Right renal pelvis (tissue), 4 donors: ENCODE measurements around the gene PARD3. TPM values are rescaled to one million over a fixed set of nuclear protein-coding genes. Genes with fewer than 3 reads are reported as not detected.

Experiments used
- DNase-seq, 4 donors: peaks; one replicate each; pipeline ENCODE4 v3.0.0-alpha.2; 2013; ENCODE audit warnings: low read depth in 4 of 4, low spot score in 3 of 4, missing footprints in 1 of 4
- polyA plus RNA-seq, 4 donors: library from polyadenylated mRNA; unstranded; fragments of 120-200 nt; gene quantifications; one replicate each; pipeline ENCODE4 v1.2.1, GENCODE V29; 2013; ENCODE audit not compliant: insufficient read length in 4 of 4

PARD3 gene
- polyA plus RNA-seq, 4 donors: 62.1 to 76.2 (median 71.3) TPM

GRCh38 chr10:34166354-34166753 is 648.7 kb downstream of the PARD3 start:
- DNase-seq: no peak

GRCh38 chr10:34164029-34164428 is 651.1 kb downstream of the PARD3 start:
- DNase-seq: no peak

GRCh38 chr10:34163075-34163905 is 651.8 kb downstream of the PARD3 start:
- DNase-seq: no peak

- DNase-seq: no peak
Observed at GRCh38 chr10:34161777-34162370, 653.2 kb downstream of the PARD3 start.

- no peak for DNase-seq
Observed at GRCh38 chr10:34160595-34160994, 654.5 kb downstream of the PARD3 start.

GRCh38 chr10:34157501-34157900 is 657.6 kb downstream of the PARD3 start:
- no peak for DNase-seq

- DNase-seq: no peak
Observed at GRCh38 chr10:34156781-34157425, 658.2 kb downstream of the PARD3 start.

GRCh38 chr10:34155812-34156211 is 659.3 kb downstream of the PARD3 start:
- no peak for DNase-seq

- no peak for DNase-seq
Observed at GRCh38 chr10:34154383-34154900, 660.7 kb downstream of the PARD3 start.

- DNase-seq: no peak
Observed at GRCh38 chr10:34153663-34154382, 661.3 kb downstream of the PARD3 start.

GRCh38 chr10:34152434-34152833 is 662.7 kb downstream of the PARD3 start:
- DNase-seq: no peak

GRCh38 chr10:34151931-34152330 is 663.2 kb downstream of the PARD3 start:
- DNase-seq: no peak

GRCh38 chr10:34151481-34151880 is 663.6 kb downstream of the PARD3 start:
- no peak for DNase-seq

GRCh38 chr10:34150103-34150502 is 665.0 kb downstream of the PARD3 start:
- DNase-seq: no peak

- no peak for DNase-seq
Observed at GRCh38 chr10:34148305-34148657, 666.8 kb downstream of the PARD3 start.

- no peak for DNase-seq
Observed at GRCh38 chr10:34147641-34148304, 667.3 kb downstream of the PARD3 start.

GRCh38 chr10:34145715-34146114 is 669.4 kb downstream of the PARD3 start:
- DNase-seq: peak in 1 of 4 donors; percentile 54

GRCh38 chr10:34143466-34143865 is 671.6 kb downstream of the PARD3 start:
- no peak for DNase-seq

- DNase-seq: no peak
Observed at GRCh38 chr10:34141032-34141680, 673.9 kb downstream of the PARD3 start.

- DNase-seq: peak in 1 of 4 donors; percentile 60
Observed at GRCh38 chr10:34139559-34139958, 675.5 kb downstream of the PARD3 start.
